GM19463 (cell line): ENCODE data around the gene PTPRN2.

ENCODE experiments used
- ATAC-seq: cut with Tn5 transposase; IDR thresholded peaks from one replicate; pipeline ENCODE4 v1.9.1; 2021; ENCODE audit warnings: mild to moderate bottlenecking, moderate library complexity; ENCODE audit not compliant: unreplicated experiment

The PTPRN2 gene

DNA sequence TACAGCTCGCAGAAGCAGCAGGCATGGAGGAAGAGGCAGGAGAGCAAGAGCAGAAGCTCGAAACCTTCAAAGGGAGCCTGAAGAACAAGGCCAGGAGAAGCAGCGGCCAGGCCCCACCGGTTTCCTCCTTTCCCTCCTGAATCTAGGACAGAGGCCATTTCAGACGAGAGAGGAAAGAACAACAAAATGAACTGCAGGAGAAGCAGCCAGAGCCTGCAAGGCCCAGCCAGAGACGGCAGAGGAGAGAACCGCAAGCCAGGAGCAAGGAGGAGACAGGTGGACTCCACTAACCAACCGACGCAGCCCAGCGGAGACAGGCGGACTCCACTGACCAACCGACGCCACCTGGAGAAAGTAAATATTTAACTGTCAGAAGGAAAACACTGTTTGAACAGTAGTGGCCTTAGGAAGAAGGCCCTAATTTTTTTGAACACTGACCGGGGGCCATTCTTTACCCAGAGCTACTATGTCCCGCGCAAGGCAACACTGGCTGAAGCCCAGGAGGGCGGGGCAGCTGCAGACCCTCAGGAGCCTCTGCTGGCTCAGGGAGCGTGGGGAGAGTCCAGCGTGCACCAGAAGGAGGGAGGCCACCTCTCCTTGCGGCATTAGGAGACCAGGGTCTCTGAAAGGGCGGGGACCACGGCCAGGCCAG lies 559.2 kb downstream of the PTPRN2 start:
- ATAC-seq, result no peak

DNA sequence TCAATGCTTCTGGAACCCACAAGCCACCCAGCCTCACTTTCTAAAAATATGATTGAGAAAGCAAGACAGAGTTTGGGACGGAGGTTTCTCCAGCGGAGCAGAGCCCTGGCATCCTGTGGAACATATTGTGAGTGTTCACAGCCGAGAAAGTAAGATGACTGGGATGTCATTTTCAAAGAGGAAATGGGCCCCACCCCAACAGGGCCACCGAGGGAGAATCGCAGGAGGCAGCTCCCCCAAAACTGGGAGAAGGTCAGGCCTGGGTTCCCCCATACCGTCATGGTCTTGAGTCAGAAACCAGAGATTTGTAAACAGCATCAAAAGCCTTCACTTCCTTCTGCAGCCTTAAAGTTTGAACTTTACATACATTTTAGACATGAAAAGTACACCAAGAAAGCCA lies 560.0 kb downstream of the PTPRN2 start:
- ATAC-seq, result no peak

- ATAC-seq, result no peak
Observed at GRCh38 chr7:158026636-158027265, 560.9 kb downstream of the PTPRN2 start.

GRCh38 chr7:158025686-158026600 lies 561.7 kb downstream of the PTPRN2 start:
- no peak for ATAC-seq

DNA sequence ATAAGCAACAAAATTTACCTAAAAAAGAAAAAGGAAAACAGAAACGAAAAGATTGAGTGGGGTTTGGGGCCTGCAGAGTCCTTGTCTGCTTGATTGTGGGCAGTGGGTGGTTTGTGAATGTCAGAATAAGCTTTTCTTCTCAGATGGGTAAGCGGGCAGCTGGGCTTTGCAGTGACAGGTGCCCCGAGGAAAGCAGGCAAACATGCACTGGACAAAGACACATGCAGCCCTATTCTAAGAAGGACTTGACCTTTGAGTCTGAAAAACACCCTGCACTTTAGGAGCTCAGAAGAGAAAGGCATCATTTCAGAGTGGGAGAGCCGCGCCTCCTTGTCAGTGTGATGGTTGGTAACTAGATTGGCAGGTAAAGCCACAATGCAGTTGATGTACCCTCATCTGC lies 562.7 kb downstream of the PTPRN2 start:
- no peak for ATAC-seq

DNA sequence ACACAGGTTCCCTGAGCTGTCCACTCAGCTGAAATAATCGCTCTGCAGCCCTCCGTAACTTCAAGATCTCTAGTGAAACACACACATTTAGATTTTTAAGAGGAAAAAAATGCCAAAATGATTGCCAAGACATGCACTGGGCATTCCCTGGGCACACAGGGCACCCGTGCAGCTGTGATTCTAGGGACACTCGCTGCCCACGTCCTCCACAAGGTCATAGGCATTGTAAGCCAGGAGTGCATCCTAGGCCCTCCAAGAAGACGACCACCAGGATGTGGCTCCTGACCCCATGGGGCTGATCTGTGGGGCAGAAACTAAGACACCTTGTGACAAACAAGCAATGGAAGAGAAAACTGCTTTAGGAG lies 563.3 kb downstream of the PTPRN2 start:
- no peak for ATAC-seq

DNA sequence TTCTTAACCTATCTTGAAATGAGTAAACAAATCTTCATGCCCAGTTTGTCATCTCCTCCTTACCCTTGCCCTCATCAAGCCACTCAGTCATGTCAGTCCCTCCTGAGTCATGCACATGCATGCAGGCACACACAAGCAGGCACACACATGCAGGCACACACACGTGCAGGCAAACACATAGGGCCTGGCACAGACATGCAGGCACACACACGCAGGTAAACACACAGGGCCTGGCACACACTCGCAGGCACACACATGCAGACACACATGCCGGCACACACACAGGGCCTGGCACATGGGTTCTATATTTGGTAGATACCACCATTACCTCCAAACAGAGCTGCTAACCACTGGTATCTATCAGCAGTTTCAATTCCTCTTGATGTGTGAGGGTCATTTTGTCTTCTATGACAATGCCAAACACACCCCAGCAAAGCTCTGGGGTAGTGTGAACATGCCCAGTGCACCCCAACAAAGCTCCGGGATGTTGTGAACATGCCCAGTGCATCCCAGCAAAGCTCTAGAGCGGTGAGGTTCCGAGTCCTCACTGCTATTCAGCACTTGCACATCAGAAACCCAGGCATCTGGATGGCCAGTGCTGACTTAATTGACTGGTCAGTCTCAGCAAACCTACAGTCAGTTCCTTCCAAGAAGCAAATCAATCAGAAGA lies 563.8 kb downstream of the PTPRN2 start:
- no peak for ATAC-seq

GRCh38 chr7:158023157-158023556 lies 564.5 kb downstream of the PTPRN2 start:
- no peak for ATAC-seq

DNA sequence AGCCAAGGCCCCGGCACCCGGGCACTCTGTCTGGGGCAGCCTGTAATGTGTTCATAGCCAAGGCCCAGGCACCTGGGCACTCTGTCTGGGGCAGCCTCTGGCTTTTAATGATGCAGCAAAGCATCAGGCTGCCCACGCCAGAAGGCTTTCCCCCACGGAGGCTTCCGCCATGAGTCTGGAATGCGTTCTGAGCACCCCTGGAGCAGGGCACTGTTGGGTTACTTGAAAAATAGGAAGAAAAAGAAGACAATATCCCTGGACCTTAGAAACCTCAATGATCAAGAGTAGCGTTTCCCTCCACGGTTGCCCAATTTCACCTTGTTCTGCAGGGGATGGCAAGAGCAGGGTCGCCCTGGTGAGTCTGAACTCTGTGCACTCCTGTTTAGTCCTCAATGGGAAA lies 565.0 kb downstream of the PTPRN2 start:
- no peak for ATAC-seq

GRCh38 chr7:158021836-158022235 lies 565.8 kb downstream of the PTPRN2 start:
- ATAC-seq, result no peak

DNA sequence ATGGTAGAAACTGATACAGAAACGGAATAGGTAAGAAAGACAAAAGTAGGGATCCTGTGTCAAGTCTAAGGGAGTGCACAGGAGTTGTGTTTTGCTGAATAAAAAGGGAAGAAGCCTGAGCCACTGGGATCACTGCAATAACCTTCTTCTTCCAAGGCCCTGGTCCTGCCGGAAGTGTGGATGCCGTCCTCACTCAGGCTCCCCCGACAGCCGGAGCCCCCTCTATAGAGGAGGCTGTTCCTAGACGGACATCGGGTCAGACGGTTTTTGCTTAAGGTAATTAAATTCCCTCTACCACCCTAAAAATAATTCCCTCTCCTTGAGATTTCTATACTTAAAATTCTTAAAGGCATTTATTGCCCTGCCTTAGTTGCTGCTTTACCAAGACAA lies 566.9 kb downstream of the PTPRN2 start:
- no peak for ATAC-seq

DNA sequence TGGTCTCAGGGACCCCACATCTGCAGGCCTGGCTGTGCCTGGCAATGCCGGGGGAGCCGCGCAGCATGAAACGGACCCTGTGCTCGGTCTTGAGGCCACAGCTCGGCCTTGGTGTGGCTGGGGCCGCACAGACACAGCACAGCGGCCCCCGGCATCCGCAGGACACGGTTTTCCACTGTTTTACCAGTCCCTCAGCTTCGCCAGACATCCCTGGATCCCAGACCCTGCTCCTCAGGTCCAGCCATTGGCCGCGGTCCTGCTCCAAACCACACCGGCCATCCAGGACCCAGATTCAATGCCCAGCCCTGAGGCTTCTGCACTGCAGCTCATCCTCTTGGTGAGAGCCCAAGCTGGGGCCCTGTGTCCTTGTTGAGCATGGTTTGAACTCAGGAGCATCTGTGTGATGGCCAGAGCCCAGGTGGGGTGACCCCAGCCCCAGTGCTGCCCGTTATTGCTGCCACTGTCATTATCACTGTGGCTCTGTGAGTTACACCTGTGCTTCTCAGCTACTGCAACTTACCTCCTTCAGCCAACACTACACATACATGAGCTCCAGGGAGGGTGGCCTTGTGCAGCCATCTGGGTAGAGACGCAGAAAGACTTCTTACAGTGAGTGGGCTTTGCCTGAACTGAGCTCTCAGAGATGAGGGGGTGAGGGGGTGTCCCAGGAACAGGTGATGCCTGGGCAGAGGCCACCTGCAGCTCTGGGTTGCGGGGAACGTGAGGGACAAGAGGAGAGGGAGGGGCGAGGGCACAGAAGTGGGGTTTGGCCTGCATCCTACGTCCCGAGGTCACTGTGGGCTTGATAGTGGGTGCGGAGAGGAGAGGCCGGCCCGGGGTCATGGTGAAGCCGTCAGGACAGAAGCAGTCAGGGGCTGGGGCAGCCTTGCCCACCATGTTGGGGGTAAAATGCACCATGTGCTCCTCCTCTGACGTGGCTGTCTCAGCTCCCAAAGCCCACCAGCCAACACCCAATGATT lies 567.6 kb downstream of the PTPRN2 start:
- ATAC-seq, result no peak

GRCh38 chr7:158018971-158019645 lies 568.5 kb downstream of the PTPRN2 start:
- no peak for ATAC-seq

GRCh38 chr7:158018098-158018762 lies 569.4 kb downstream of the PTPRN2 start:
- no peak for ATAC-seq

- ATAC-seq, result no peak
Observed at GRCh38 chr7:158017111-158018097, 570.2 kb downstream of the PTPRN2 start.

DNA sequence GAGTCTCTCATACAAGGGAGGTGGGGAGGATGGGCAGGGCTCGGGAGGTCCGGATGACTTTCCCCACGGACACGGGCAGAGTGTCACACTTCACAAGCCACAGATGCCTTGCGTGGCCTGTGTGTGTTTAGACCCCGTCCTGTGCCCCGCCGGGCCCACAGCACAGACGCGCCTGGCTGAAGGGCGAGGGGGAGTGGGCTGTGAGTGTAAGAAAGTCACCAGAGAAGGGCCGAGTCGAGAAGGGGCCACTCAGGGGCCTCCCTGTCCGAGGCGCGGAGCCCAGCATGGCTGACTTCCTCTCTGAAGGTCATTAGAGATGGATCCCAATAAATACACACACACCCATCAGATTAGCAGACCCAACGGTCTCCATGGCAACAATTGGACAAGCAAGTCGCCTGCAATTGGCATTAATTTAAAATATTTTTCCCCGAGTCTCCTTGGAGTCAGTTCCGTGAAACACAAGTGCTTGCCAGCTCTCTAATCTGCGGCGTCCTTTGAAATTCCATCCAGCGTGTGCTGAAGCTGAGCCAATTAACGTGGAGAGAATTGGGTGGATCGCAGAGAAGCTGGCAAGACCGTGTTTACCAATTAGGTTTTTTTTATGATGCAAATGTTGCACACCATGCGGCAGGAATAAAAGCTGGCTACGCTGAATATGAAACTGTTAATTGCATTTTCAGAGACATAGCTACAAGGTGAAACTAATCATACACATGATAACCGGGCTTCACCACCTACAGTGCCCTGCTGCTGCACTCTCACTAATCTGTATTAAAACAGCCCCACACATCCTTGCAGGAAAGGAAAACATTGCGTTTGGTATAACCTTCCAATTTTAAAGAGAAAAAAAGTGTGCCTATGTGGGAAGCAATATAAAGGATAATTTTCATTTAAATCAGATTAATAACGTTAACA lies 571.2 kb downstream of the PTPRN2 start:
- no peak for ATAC-seq
